HEK293T (cell line): ENCODE results near the gene TM4SF4.

ENCODE experiments used
- CTCF ChIA-PET: fragments of 350-600 bp; formaldehyde crosslinking; extraction: SDS; loops from one replicate; lab custom pipeline; 2021; ENCODE audit warnings: antibody characterized with exemption, inconsistent platforms; lab: Yijun Ruan, JAX
- POLR2A ChIA-PET: fragments of 350-600 bp; formaldehyde crosslinking; extraction: SDS; loops from one replicate; lab custom pipeline; 2020; ENCODE audit warnings: antibody characterized with exemption, inconsistent platforms; lab: Yijun Ruan, JAX
- DNase-seq: peaks from one replicate; pipeline ENCODE4 v3.0.0; 2012; ENCODE audit warnings: mixed read lengths; ENCODE audit errors: extremely low spot score
- ARNT ChIP-seq: fragments of 450-650 bp; IDR thresholded peaks from 2 replicates; pipeline ENCODE4 v1.6.1; 2017; ENCODE audit warnings: mild to moderate bottlenecking
- BHLHE40 ChIP-seq: fragments of 450-650 bp; IDR thresholded peaks from 2 replicates; pipeline ENCODE4 v1.6.1; 2016; ENCODE audit warnings: mild to moderate bottlenecking, moderate library complexity, borderline replicate concordance
- CTBP1 ChIP-seq: fragments of 450-650 bp; IDR thresholded peaks from 2 replicates; pipeline ENCODE4 v1.6.1; 2016; ENCODE audit warnings: borderline replicate concordance
- ELF4 ChIP-seq: fragments of 450-650 bp; IDR thresholded peaks from 2 replicates; pipeline ENCODE4 v1.6.1; 2017; ENCODE audit warnings: antibody characterized with exemption
- FOXA1 ChIP-seq: fragments of 450-650 bp; IDR thresholded peaks from 2 replicates; pipeline ENCODE4 v1.6.1; 2016; ENCODE audit warnings: mild to moderate bottlenecking
- FOXK2 ChIP-seq: fragments of 450-650 bp; IDR thresholded peaks from 2 replicates; pipeline ENCODE4 v1.6.1; 2016; ENCODE audit warnings: mild to moderate bottlenecking
- FOXM1 ChIP-seq: fragments of 450-650 bp; IDR thresholded peaks from 2 replicates; pipeline ENCODE4 v1.6.1; 2017; ENCODE audit warnings: mild to moderate bottlenecking, borderline replicate concordance
- HDGF ChIP-seq: fragments of 450-650 bp; IDR thresholded peaks from 2 replicates; pipeline ENCODE4 v1.6.1; 2017; ENCODE audit warnings: antibody characterized with exemption, borderline replicate concordance
- L3MBTL2 ChIP-seq: fragments of 450-650 bp; conservative IDR thresholded peaks from 2 replicates; pipeline ENCODE4 v1.6.1; 2016; ENCODE audit warnings: mild to moderate bottlenecking
- LEF1 ChIP-seq: fragments of 450-650 bp; IDR thresholded peaks from 2 replicates; pipeline ENCODE4 v1.6.1; 2017; ENCODE audit warnings: mild to moderate bottlenecking, borderline replicate concordance
- NFRKB ChIP-seq: fragments of 450-650 bp; IDR thresholded peaks from 2 replicates; pipeline ENCODE4 v1.6.1; 2016; ENCODE audit warnings: mild to moderate bottlenecking, moderate library complexity
- PKNOX1 ChIP-seq: fragments of 450-650 bp; IDR thresholded peaks from 2 replicates; pipeline ENCODE4 v1.6.1; 2016
- SP1 ChIP-seq: fragments of 450-650 bp; IDR thresholded peaks from 2 replicates; pipeline ENCODE4 v1.6.1; 2017
- SUZ12 ChIP-seq: fragments of 450-650 bp; IDR thresholded peaks from 2 replicates; pipeline ENCODE4 v1.6.1; 2016; ENCODE audit warnings: mild to moderate bottlenecking
- TARDBP ChIP-seq: fragments of 450-650 bp; IDR thresholded peaks from 2 replicates; pipeline ENCODE4 v1.6.1; 2016
- ZNF384 ChIP-seq: fragments of 450-650 bp; IDR thresholded peaks from 2 replicates; pipeline ENCODE4 v1.6.1; 2016

TM4SF4 gene

GRCh38 chr3:149528340-149528650 is 53.8 kb downstream of the TM4SF4 start:
- TF ChIP-seq PKNOX1 = peak; percentile 93
- no peak for TF ChIP-seq HDGF
- CTCF ChIA-PET = no interaction called here
- DNase-seq = no peak
- POLR2A ChIA-PET = no interaction called here

- POLR2A ChIA-PET = no interaction called here
These were observed 54.6 kb downstream of the TM4SF4 start for GRCh38 chr3:149529099-149529498.

GRCh38 chr3:149532489-149533180 is 58.1 kb downstream of the TM4SF4 start:
- no peak for DNase-seq
- ChIA-PET POLR2A (no interaction called here), CTCF (interaction anchor here (0.6 to 2.3 kb wide), 2 partner anchors 14 to 197 kb away, joined by 3 to 8 read pairs; no protein-coding TSS in a partner anchor)
- no peak for TF ChIP-seq FOXM1
- no peak for TF ChIP-seq PKNOX1
- no peak for TF ChIP-seq L3MBTL2
- TF ChIP-seq ARNT = no peak
- TF ChIP-seq FOXA1 = no peak
- TF ChIP-seq LEF1 = no peak
- no peak for TF ChIP-seq CTBP1
- no peak for TF ChIP-seq TARDBP

More at GRCh38 chr3:149529099-149529498, 54.6 kb downstream of the TM4SF4 start:
- DNase-seq = no peak
- TF ChIP-seq SUZ12 (no peak), FOXM1 (no peak), TARDBP (no peak), BHLHE40 (no peak), FOXK2 (no peak), SP1 (no peak)
- CTCF ChIA-PET = interaction anchor here (0.5 kb wide), 1 partner anchor 48 kb away, joined by 3 read pairs; no protein-coding TSS in a partner anchor

GRCh38 chr3:149534082-149534481 is 59.6 kb downstream of the TM4SF4 start:
- TF ChIP-seq FOXA1 (no peak), BHLHE40 (no peak), ELF4 (no peak), PKNOX1 (no peak), SP1 (no peak), CTBP1 (no peak), ZNF384 (no peak)
- no peak for DNase-seq
- POLR2A ChIA-PET = no interaction called here
- CTCF ChIA-PET = no interaction called here

- ChIA-PET POLR2A (interaction anchor here (0.6 kb wide), 1 partner anchor 48 kb away, joined by 3 read pairs; no protein-coding TSS in a partner anchor), CTCF (interaction anchor here (0.6 kb wide), 1 partner anchor 13 kb away, joined by 3 read pairs; no protein-coding TSS in a partner anchor)
- TF ChIP-seq HDGF (no peak), ARNT (no peak), NFRKB (no peak), CTBP1 (no peak), SUZ12 (no peak), TARDBP (no peak), FOXM1 (no peak), ELF4 (no peak), SP1 (no peak), FOXK2 (no peak), L3MBTL2 (no peak), FOXA1 (no peak), ZNF384 (no peak)
- no peak for DNase-seq
These were observed 60.3 kb downstream of the TM4SF4 start for GRCh38 chr3:149534671-149535332.

- POLR2A ChIA-PET = no interaction called here
- CTCF ChIA-PET = no interaction called here
- no peak for DNase-seq
- no peak for TF ChIP-seq ARNT
- no peak for TF ChIP-seq FOXK2
- TF ChIP-seq NFRKB = no peak
- no peak for TF ChIP-seq CTBP1
- no peak for TF ChIP-seq FOXA1
- TF ChIP-seq FOXM1 = no peak
- no peak for TF ChIP-seq SUZ12
- no peak for TF ChIP-seq BHLHE40
- no peak for TF ChIP-seq ELF4
- no peak for TF ChIP-seq SP1
- TF ChIP-seq L3MBTL2 = no peak
- TF ChIP-seq ZNF384 = no peak
- TF ChIP-seq LEF1 = no peak
- no peak for TF ChIP-seq PKNOX1
- no peak for TF ChIP-seq TARDBP
These were observed 60.8 kb downstream of the TM4SF4 start for GRCh38 chr3:149535333-149535685.
